HCT116 (cell line): Measurements from ENCODE around the gene SPATA33.

Experiments used
- EGR1 ChIP-seq: IDR thresholded peaks from 2 replicates; pipeline ENCODE4 v1.6.1; 2012; ENCODE audit warnings: low read depth
- EZH2 ChIP-seq: fragments of 200-600 bp; sonication (generic); IDR thresholded peaks from 2 replicates; pipeline ENCODE4 v1.6.1; 2017; ENCODE audit warnings: antibody characterized with exemption, mixed run types
- EZH2phosphoT487 ChIP-seq: fragments of 200-600 bp; IDR thresholded peaks from 2 replicates; pipeline ENCODE4 v1.6.1; 2018; ENCODE audit warnings: antibody characterized with exemption, borderline replicate concordance
- JUND ChIP-seq: IDR thresholded peaks from 2 replicates; pipeline ENCODE4 v1.6.1; 2012
- POLR2A ChIP-seq: IDR thresholded peaks from 2 replicates; pipeline ENCODE4 v1.7.0; 2011; ENCODE audit warnings: borderline replicate concordance; ENCODE audit not compliant: insufficient read depth, insufficient read length; ENCODE audit errors: extremely low read depth
- POLR2AphosphoS5 ChIP-seq: IDR thresholded peaks from 2 replicates; pipeline ENCODE4 v1.6.1; 2011; ENCODE audit warnings: mild to moderate bottlenecking, low read depth, low read length, moderate library complexity
- RAD21 ChIP-seq: IDR thresholded peaks from 2 replicates; pipeline ENCODE4 v1.6.1; 2012; ENCODE audit warnings: low read depth, mild to moderate bottlenecking
- REST ChIP-seq: IDR thresholded peaks from 2 replicates; pipeline ENCODE4 v1.6.1; 2012; ENCODE audit warnings: low read depth
- SIN3A ChIP-seq: IDR thresholded peaks from 2 replicates; pipeline ENCODE4 v1.6.1; 2012; ENCODE audit warnings: low read depth
- SP1 ChIP-seq: IDR thresholded peaks from 2 replicates; pipeline ENCODE4 v1.6.1; 2012; ENCODE audit warnings: low read depth
- YY1 ChIP-seq: IDR thresholded peaks from 2 replicates; pipeline ENCODE4 v1.6.1; 2011; ENCODE audit warnings: low read length, low read depth, moderate library complexity, mild to moderate bottlenecking; ENCODE audit not compliant: insufficient replicate concordance; ENCODE audit errors: extremely low read depth
- ZNF274 ChIP-seq: fragments of 200-500 bp; sonication (Bioruptor generic); IDR thresholded peaks from 2 replicates; pipeline ENCODE4 v1.6.1; 2014; ENCODE audit warnings: mild to moderate bottlenecking, low read depth, low read length, inconsistent platforms
- TF ChIP-seq, protein P1 (sequence below), 3 experiments: fragments of 200-600 bp in 1 of 3; sonication (generic) in 1 of 3; IDR thresholded peaks in 2 of 3; conservative IDR thresholded peaks in 1 of 3; 2 replicates each; pipeline ENCODE4 v1.5.1; 2012 to 2017; ENCODE audit warnings: low read depth in 2 of 3, low read length in 2 of 3, antibody characterized with exemption in 1 of 3, borderline replicate concordance in 1 of 3, control low read depth in 1 of 3, mild to moderate bottlenecking in 1 of 3, mixed read lengths in 1 of 3, mixed run types in 1 of 3, moderate library complexity in 1 of 3; ENCODE audit not compliant: insufficient read depth in 1 of 3
- TF ChIP-seq, protein P2 (sequence below): IDR thresholded peaks from 2 replicates; pipeline ENCODE4 v1.6.1; 2012

DNA sequence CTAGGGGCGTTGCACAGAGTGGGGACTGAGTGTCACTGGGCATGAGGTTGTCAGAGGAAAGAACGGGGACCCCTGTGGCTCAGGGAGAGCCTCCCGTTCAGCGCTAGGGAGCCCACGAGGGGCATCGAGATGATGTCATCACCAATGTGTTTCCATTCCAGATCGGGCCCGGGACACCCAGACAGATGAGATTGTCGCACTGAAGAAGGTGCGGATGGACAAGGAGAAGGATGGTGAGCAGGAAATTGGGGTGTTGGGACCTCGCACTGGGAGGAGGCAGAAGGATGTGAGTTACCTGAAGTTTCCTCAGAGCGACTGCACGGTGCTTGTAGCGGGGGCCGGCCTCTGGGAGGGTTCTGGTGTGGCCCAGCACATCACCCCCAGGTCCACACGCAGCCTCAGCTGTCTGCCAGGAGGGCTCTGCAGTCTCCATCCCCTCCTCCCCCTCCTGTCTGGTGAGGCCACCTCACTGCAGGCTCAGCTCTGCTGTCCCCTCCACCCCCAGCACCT, 32.8 kb downstream of the SPATA33 start:
- no peak for TF ChIP-seq EZH2phosphoT487
- no peak for TF ChIP-seq REST
- TF ChIP-seq POLR2A: no peak
- TF ChIP-seq, protein P1, sequence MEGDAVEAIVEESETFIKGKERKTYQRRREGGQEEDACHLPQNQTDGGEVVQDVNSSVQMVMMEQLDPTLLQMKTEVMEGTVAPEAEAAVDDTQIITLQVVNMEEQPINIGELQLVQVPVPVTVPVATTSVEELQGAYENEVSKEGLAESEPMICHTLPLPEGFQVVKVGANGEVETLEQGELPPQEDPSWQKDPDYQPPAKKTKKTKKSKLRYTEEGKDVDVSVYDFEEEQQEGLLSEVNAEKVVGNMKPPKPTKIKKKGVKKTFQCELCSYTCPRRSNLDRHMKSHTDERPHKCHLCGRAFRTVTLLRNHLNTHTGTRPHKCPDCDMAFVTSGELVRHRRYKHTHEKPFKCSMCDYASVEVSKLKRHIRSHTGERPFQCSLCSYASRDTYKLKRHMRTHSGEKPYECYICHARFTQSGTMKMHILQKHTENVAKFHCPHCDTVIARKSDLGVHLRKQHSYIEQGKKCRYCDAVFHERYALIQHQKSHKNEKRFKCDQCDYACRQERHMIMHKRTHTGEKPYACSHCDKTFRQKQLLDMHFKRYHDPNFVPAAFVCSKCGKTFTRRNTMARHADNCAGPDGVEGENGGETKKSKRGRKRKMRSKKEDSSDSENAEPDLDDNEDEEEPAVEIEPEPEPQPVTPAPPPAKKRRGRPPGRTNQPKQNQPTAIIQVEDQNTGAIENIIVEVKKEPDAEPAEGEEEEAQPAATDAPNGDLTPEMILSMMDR (IDR thresholded peaks at IDR 0.05 in 2 of 3, conservative IDR thresholded peaks at IDR 0.05 in 1 of 3; ENCODE audit: borderline replicate concordance in 1 of 3, insufficient read depth in 1 of 3, low read depth in 2 of 3, low read length in 2 of 3): no peak
- no peak for TF ChIP-seq EZH2
- TF ChIP-seq ZNF274: no peak
- TF ChIP-seq RAD21: no peak
- no peak for TF ChIP-seq EGR1
- no peak for TF ChIP-seq SIN3A
- TF ChIP-seq, protein P2, sequence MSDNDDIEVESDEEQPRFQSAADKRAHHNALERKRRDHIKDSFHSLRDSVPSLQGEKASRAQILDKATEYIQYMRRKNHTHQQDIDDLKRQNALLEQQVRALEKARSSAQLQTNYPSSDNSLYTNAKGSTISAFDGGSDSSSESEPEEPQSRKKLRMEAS: no peak
- no peak for TF ChIP-seq SP1
- TF ChIP-seq JUND: no peak
- TF ChIP-seq YY1: no peak
- no peak for TF ChIP-seq POLR2AphosphoS5
